ENCODE results near the gene CTNNBIP1.

DNA sequence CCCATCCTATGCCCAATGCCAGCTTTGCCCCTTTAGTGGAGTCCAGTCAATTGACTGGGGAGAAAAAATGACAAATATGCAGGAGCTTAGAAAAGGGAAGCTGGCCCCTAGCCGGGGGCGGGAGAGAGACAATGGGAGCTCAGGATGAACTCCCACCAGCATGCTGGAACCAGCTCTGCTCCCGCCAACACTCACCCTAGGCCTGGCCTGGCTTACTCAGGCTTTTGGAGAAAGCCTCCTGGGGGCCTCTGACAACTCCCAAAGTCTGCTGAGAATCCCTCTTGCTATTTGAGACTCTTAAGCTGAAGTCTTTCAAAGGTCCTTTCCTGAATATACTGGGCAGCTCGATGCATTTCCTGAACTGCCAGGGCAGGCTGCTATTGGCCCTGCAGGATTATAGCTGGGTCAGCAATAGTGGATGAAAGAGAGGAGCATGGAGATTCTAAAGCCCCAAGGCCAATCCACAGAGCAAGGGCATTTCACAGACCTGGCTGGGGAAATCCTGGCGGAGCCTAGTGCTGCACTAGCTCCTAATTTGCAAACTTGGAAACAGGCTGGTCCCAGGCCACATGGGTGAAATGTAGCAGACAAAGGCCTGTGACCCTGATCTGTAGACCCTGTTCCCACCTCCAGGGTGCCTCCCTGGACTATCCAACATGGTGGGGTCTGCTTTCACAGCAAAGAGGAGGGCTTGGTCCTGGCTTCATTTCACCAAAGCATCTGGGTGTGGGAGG, 50.6 kb downstream of the CTNNBIP1 start:
- TF ChIP-seq, protein P1, sequence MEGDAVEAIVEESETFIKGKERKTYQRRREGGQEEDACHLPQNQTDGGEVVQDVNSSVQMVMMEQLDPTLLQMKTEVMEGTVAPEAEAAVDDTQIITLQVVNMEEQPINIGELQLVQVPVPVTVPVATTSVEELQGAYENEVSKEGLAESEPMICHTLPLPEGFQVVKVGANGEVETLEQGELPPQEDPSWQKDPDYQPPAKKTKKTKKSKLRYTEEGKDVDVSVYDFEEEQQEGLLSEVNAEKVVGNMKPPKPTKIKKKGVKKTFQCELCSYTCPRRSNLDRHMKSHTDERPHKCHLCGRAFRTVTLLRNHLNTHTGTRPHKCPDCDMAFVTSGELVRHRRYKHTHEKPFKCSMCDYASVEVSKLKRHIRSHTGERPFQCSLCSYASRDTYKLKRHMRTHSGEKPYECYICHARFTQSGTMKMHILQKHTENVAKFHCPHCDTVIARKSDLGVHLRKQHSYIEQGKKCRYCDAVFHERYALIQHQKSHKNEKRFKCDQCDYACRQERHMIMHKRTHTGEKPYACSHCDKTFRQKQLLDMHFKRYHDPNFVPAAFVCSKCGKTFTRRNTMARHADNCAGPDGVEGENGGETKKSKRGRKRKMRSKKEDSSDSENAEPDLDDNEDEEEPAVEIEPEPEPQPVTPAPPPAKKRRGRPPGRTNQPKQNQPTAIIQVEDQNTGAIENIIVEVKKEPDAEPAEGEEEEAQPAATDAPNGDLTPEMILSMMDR (IDR thresholded peaks at IDR 0.05), result no peak
- no peak for TF ChIP-seq MXI1 (IDR thresholded peaks at IDR 0.05; ENCODE audit: low read depth, low read length)
- TF ChIP-seq, protein P2, sequence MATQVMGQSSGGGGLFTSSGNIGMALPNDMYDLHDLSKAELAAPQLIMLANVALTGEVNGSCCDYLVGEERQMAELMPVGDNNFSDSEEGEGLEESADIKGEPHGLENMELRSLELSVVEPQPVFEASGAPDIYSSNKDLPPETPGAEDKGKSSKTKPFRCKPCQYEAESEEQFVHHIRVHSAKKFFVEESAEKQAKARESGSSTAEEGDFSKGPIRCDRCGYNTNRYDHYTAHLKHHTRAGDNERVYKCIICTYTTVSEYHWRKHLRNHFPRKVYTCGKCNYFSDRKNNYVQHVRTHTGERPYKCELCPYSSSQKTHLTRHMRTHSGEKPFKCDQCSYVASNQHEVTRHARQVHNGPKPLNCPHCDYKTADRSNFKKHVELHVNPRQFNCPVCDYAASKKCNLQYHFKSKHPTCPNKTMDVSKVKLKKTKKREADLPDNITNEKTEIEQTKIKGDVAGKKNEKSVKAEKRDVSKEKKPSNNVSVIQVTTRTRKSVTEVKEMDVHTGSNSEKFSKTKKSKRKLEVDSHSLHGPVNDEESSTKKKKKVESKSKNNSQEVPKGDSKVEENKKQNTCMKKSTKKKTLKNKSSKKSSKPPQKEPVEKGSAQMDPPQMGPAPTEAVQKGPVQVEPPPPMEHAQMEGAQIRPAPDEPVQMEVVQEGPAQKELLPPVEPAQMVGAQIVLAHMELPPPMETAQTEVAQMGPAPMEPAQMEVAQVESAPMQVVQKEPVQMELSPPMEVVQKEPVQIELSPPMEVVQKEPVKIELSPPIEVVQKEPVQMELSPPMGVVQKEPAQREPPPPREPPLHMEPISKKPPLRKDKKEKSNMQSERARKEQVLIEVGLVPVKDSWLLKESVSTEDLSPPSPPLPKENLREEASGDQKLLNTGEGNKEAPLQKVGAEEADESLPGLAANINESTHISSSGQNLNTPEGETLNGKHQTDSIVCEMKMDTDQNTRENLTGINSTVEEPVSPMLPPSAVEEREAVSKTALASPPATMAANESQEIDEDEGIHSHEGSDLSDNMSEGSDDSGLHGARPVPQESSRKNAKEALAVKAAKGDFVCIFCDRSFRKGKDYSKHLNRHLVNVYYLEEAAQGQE (IDR thresholded peaks at IDR 0.05; ENCODE audit: low read depth, low read length), result no peak
- TF ChIP-seq TAF1 (IDR thresholded peaks at IDR 0.05; ENCODE audit: borderline replicate concordance, low read depth, low read length), result no peak
- TF ChIP-seq TCF12 (IDR thresholded peaks at IDR 0.05), result no peak
- TF ChIP-seq, protein P3, sequence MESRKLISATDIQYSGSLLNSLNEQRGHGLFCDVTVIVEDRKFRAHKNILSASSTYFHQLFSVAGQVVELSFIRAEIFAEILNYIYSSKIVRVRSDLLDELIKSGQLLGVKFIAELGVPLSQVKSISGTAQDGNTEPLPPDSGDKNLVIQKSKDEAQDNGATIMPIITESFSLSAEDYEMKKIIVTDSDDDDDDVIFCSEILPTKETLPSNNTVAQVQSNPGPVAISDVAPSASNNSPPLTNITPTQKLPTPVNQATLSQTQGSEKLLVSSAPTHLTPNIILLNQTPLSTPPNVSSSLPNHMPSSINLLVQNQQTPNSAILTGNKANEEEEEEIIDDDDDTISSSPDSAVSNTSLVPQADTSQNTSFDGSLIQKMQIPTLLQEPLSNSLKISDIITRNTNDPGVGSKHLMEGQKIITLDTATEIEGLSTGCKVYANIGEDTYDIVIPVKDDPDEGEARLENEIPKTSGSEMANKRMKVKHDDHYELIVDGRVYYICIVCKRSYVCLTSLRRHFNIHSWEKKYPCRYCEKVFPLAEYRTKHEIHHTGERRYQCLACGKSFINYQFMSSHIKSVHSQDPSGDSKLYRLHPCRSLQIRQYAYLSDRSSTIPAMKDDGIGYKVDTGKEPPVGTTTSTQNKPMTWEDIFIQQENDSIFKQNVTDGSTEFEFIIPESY (IDR thresholded peaks at IDR 0.05; ENCODE audit: borderline replicate concordance, low read depth), result no peak
- TF ChIP-seq POLR2AphosphoS5 (IDR thresholded peaks at IDR 0.05; ENCODE audit: low read depth, low read length), result no peak

Measured in SK-N-SH (cell line).